ENCODE results near the gene ZDHHC22. TPM values are rescaled to one million over a fixed set of nuclear protein-coding genes. Genes with fewer than 3 reads are reported as not detected.

The ZDHHC22 gene
- total RNA-seq, 1 experiment from 2014 or later = 11.3 TPM

DNA sequence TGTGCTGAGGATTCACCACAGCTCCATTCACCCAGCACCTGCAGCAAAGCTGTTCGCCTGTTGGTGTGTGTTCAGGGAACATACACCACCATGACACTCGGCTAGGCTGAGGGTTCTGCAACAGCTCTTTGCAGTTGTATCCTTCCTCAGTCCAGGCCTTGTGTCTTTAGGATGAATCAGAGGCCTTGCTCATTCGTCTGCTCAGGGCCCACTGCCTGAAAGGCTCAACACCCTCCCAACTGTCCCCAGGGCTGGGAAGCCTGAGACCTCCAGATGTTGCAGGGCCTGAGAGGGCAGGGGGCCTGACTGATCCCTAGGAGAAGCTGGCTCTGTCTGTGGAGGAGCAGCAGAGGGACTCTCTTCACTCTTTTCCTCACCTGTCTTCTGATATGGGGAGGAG, 11.2 kb downstream of the ZDHHC22 start:
- H3K14ac ChIP-seq (ENCODE audit: insufficient read depth, low read length) = no peak overlapping the region
- no peaks in the 10 kb centered on the region; the same call in 1 of the 2 replicates for H3K4me1 ChIP-seq (ENCODE audit: insufficient read depth, low read length)
- no peak overlapping the region for H2BK5ac ChIP-seq (ENCODE audit: insufficient read length, low read length)
- no peaks in the 10 kb centered on the region for H4K20me1 ChIP-seq (ENCODE audit: control insufficient read depth, insufficient read depth, insufficient read length)
- Mint-ChIP-seq H3K4me3 (no peak overlapping the region), H3K36me3 (ENCODE audit: insufficient read depth in 1 of 3, low read depth in 3 of 3) (peaks cover 0 to 22% (median 4%) of the 10 kb centered on the region in 3 experiments; a peak in 5 of 7 replicates), H3K27ac (no peak overlapping the region), H3K4me1 (peaks cover 15 to 22% of the 10 kb centered on the region in 2 experiments), H3K27me3 (ENCODE audit: low read depth) (peaks cover 14% of the 10 kb centered on the region), H3K9me3 (no peaks in the 10 kb centered on the region)
- no peak overlapping the region for H3K9ac ChIP-seq (ENCODE audit: extremely low read depth, insufficient read length, low read length)
- H2BK12ac ChIP-seq (ENCODE audit: insufficient read length, low read depth, low read length) = no peak overlapping the region
- H3K9me3 ChIP-seq (ENCODE audit: control insufficient read depth, low read depth, low read length) = no peaks in the 10 kb centered on the region
- H3T11ph ChIP-seq (ENCODE audit: low read length) = no peak overlapping the region
- peak; percentile 8 for DNase-seq
- H3K56ac ChIP-seq (ENCODE audit: insufficient read length, low read depth, low read length) = no peak overlapping the region
- H3K4me2 ChIP-seq (ENCODE audit: insufficient read depth, insufficient read length, low read length) = no peak overlapping the region
- WGBS (ENCODE audit: extremely low coverage, insufficient read length, low lambda C conversion rate) = no CpG with 5 or more reads among the region's 3 CpGs
- H2BK15ac ChIP-seq (ENCODE audit: low read depth, low read length) = no peak overlapping the region
- H3K79me1 ChIP-seq (ENCODE audit: insufficient read depth, low read depth, low read length, poor library complexity, severe bottlenecking) = no peaks in the 10 kb centered on the region
- H3K79me2 ChIP-seq (ENCODE audit: insufficient read depth, low read length) = no peaks in the 10 kb centered on the region
- no peaks in the 10 kb centered on the region for H3K23me2 ChIP-seq (ENCODE audit: insufficient read length, low read depth, low read length, poor library complexity, severe bottlenecking)
- H2AK5ac ChIP-seq (ENCODE audit: insufficient read length, low read length) = no peak overlapping the region
- no peak overlapping the region for H3K23ac ChIP-seq (ENCODE audit: insufficient read length, low read depth, low read length)
- H3K27me3 ChIP-seq (ENCODE audit: insufficient read depth, low read length) = no peaks in the 10 kb centered on the region
- no peak overlapping the region for H2AFZ ChIP-seq (ENCODE audit: low read length)
- no peak overlapping the region for H2BK120ac ChIP-seq (ENCODE audit: low read depth, low read length, poor library complexity, severe bottlenecking)
- H3K27ac ChIP-seq (ENCODE audit: insufficient read length, low read depth, low read length) = no peak overlapping the region
- H3K18ac ChIP-seq (ENCODE audit: insufficient read length, low read depth, low read length) = no peak overlapping the region
- H4K5ac ChIP-seq (ENCODE audit: insufficient read length, low read depth, low read length) = no peak overlapping the region
- H4K91ac ChIP-seq (ENCODE audit: insufficient read length, low read depth, low read length) = no peak overlapping the region
- no peak overlapping the region for H2BK20ac ChIP-seq (ENCODE audit: low read depth, low read length, poor library complexity, severe bottlenecking)
- no peak overlapping the region for H4K8ac ChIP-seq (replicated peaks; ENCODE audit: insufficient read length, low read depth, low read length)
- no peak overlapping the region for H3K4ac ChIP-seq (ENCODE audit: low read depth, low read length)
- TF ChIP-seq, protein P1, sequence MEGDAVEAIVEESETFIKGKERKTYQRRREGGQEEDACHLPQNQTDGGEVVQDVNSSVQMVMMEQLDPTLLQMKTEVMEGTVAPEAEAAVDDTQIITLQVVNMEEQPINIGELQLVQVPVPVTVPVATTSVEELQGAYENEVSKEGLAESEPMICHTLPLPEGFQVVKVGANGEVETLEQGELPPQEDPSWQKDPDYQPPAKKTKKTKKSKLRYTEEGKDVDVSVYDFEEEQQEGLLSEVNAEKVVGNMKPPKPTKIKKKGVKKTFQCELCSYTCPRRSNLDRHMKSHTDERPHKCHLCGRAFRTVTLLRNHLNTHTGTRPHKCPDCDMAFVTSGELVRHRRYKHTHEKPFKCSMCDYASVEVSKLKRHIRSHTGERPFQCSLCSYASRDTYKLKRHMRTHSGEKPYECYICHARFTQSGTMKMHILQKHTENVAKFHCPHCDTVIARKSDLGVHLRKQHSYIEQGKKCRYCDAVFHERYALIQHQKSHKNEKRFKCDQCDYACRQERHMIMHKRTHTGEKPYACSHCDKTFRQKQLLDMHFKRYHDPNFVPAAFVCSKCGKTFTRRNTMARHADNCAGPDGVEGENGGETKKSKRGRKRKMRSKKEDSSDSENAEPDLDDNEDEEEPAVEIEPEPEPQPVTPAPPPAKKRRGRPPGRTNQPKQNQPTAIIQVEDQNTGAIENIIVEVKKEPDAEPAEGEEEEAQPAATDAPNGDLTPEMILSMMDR (conservative IDR thresholded peaks at IDR 0.05) = no peak

All from H9 (cell line).